HCEC 1CT (cell line): Measurements from ENCODE around the gene PSMG3.

Experiments
- DNase-seq: peaks from one replicate; pipeline ENCODE4 v3.0.0-alpha.2; 2017

The PSMG3 gene

DNA sequence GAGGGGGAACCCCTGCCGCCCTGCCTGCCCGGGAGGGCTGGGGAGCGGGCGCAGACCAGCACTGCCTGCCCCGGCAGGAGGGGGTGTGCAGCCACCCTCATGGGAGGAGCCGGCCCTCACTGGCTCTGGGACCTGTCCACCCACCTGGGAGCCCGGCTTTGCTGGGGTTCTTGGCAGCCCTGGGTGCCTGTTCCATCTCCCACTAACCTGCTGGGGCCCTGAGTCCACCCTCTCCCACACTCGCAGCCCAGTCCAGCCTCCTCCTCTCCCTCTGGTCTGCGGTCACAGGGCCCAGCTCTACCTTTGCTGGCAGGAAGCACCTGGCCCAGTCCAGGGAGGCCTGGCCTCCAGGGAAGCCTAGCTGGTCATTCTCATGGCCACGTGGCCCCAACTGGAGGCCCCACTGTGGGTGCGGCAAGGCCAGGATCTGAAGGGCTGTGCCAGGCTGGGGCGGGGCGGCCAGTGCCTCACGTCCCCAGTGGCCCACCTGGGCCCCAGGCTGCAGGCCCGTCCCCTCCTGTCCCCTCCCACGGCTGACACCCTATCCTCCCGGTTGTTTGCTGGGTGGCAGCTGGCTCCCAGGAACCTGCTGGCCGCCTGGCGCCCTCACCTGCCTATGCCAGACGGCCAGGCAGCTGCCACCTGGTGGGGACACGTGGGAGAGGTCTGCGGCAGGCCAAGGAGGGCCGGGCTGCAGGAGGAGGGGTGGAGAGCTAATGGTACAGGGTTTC lies 13.9 kb downstream of the PSMG3 start, which contains the start of gene TMEM184A:
TSS of gene TMEM184A (minus strand) at position 393 of the 731 bp plus-strand sequence. CDS start 721 bp downstream, outside the sequence.
- DNase-seq = no peak

GRCh38 chr7:1555046-1555812 lies 14.6 kb downstream of the PSMG3 start:
- peak; percentile 86 for DNase-seq

GRCh38 chr7:1554333-1555045 lies 15.3 kb downstream of the PSMG3 start:
- DNase-seq = no peak

- DNase-seq = no peak
Measured at GRCh38 chr7:1553512-1554210, 16.2 kb downstream of the PSMG3 start.

DNA sequence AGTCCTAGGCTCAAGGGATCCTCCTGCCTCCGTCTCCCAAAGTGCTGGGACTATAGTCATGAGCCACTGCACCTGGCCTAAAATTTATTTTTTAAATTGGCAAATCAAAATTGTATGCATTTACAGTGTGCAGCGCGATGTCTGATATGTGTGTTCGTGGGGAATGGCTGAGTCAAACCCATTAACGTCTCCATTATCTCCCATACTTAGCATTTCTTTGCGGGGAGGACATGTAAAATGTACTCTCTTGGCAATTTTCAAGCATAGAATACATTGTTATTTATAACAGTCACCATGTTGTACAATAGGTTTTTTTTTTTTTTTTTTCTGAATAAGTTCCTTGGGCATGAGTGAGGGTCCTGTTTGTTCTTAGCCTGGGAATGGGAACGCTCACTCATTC lies 17.6 kb downstream of the PSMG3 start:
- no peak for DNase-seq

DNA sequence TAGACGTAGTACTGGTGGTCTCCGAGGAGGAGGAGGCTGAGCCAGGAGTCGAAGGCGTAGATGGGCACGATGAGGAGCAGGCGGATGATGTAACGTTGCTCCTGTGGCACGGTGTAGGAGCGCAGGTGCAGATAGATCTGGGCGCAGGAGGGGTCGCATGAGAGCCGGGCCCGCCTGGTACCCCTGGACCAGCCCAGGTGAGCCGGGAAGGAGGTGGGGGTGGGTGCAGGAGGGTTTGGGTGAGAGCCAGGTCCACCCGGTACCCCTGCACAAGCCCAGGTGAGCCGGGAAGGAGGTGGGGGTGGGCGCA lies 19.0 kb downstream of the PSMG3 start:
- DNase-seq = no peak

DNA sequence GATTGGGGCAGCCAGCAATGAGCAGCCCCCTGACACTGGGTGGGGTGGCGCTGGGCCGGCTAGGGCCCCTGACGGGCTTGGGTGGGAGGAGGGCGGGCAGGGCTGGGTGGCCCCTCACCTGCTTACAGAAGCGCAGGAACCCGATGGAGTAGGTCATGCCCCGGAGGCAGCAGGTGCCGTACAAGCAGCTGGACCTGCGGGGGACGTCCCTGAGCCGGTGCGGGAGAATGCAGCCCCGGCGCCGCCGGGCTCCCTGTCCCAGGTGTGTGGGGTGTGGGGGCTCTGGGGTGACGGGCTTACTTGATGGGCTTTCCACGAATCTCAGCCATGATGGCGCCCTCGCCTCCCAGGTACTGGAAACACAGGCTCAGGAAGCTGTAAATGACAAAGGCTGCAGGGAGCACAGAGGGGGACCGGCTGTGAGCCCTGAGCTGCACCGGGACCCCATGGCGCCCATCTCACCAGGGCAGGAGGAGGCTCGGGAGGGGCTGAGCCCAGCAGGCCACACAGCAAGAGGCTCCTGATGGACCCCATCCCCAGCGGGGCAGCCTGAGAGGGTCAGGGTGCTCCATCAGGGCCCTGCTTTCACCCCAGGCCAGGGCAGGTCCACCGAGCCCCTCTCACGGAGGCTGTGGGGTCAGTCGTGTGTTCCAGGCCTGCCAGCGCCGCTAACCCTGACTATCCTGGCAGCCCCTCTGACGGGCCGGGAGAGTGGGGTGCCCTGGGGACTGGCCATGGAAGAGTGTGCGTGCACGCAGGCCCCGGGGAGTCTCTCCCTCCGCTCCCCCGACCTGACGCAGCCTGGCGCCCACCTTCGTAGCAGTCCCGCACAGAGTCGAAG lies 19.6 kb downstream of the PSMG3 start:
- no peak for DNase-seq

GRCh38 chr7:1549357-1550004 lies 20.4 kb downstream of the PSMG3 start:
- no peak for DNase-seq

DNA sequence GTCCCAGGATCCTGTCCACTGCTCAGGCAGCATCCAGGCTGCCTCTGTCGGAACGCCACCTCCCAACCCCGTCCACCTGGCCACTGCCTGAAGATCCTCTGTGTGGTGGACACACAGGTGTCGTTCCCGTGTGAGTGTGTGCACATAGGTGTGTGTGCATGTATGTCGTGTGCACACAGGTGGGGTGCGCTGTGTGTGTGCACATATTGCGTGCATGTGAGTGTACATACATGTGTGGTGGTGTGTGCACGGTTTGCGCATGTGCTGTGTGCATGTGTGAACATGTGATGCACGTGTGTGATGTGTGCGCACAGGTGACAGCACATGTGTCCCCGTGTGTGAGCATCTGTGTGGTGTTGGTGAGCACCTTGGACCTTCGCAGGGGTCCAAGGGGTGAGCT lies 20.9 kb downstream of the PSMG3 start:
- DNase-seq = no peak

DNA sequence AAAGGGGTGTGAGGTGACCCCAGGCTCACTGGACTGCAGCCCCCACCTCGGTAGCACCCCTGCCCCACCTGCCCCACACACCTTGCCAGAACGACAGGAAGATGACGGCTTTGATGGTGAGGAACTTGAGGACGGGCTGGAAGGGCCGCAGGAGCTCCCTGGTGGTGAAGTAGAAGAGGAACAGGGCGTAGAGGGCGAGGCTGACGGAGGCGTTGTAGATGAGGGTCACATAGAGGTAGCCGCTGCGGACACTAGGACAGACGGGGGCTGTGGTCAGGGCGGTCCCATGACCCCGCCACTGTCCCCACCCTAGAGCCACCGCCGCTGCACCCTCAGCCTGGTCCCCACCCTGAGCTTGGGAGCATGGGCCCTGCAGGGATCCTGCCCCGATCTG lies 21.4 kb downstream of the PSMG3 start:
- no peak for DNase-seq

DNA sequence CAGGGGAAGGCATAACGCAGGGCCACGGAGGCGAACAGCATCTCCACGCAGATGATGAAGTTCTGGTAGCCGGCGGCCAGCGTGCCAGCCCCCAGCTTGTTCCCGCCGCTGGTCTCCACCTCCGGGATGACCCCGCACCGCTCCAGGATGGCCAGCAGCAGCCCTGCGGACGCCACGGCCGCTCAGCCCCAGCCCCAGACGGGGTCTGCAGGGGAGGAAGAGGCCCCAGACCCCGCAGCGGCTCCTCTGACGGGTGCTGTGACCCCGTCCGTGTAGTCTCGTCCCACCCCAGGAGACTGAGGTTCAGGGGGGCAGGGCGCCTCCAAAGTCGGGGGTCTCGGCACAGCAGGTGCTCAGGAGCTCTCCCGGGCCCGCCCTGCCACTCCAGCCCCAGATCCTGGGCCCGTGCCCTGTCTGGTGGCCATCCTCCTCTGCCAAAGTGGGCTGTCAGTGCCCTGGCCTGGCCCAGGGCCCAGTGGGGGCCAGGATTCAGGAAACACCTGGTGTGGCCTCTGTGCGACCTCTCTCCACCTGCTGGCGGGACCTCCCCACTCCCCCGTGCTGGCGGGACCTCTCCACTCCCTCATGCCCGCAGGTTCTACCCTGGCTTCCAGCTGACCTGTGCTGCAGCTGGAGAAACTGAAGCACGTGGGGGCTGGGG lies 21.9 kb downstream of the PSMG3 start:
- DNase-seq = no peak

- no peak for DNase-seq
Measured at GRCh38 chr7:1546909-1547776, 22.7 kb downstream of the PSMG3 start.

GRCh38 chr7:1546274-1546908 lies 23.4 kb downstream of the PSMG3 start:
- no peak for DNase-seq

- no peak for DNase-seq
Measured at GRCh38 chr7:1545417-1546246, 24.2 kb downstream of the PSMG3 start.

- no peak for DNase-seq
Measured at GRCh38 chr7:1544896-1545416, 24.9 kb downstream of the PSMG3 start.

GRCh38 chr7:1544178-1544895 lies 25.5 kb downstream of the PSMG3 start:
- DNase-seq = no peak

- DNase-seq = no peak
Measured at GRCh38 chr7:1543826-1544177, 26.0 kb downstream of the PSMG3 start.
